Hematopoietic multipotent progenitor cell treated with erythropoietin and hydrocortisone succinate and interleukin-3 and kit ligand, for 17 days (in vitro differentiated cells): ENCODE data around the gene PMS2.
"Not testable (repeated sequence)": the region's sequence is repeated elsewhere in the genome, so short reads cannot be mapped to it uniquely, and the experiment has no call there.

Source experiments
- DNase-seq: peaks from one replicate; pipeline ENCODE4 v3.0.0-alpha.2; 2015; ENCODE audit warnings: low spot score

Gene PMS2

GRCh38 chr7:5924180-5924579 is 84.7 kb downstream of the PMS2 start:
- DNase-seq: not testable (repeated sequence)
